NCI-H2196 treated with DMSO at 0.1 percent for 48 hours (cell line): Measurements from ENCODE around the gene TRA2B.

Source experiments
- DNase-seq: peaks from one replicate; lab custom pipeline; 2025; ENCODE audit not compliant: unreplicated experiment; lab: John Stamatoyannopoulos, UW

The TRA2B gene

GRCh38 chr3:185954366-185954723 lies 16.5 kb upstream of the TRA2B start:
- no peak for DNase-seq

- DNase-seq: no peak
Measured at GRCh38 chr3:185950728-185951127, 12.9 kb upstream of the TRA2B start.

- no peak for DNase-seq
Measured at GRCh38 chr3:185949515-185949914, 11.7 kb upstream of the TRA2B start.

- no peak for DNase-seq
Measured at GRCh38 chr3:185948292-185948691, 10.5 kb upstream of the TRA2B start.

- DNase-seq: no peak
Measured at GRCh38 chr3:185943760-185944106, 5.9 kb upstream of the TRA2B start.

GRCh38 chr3:185942907-185943759 lies 5.3 kb upstream of the TRA2B start:
- DNase-seq: peak; percentile 99

- DNase-seq: no peak
Measured at GRCh38 chr3:185942396-185942795, 4.6 kb upstream of the TRA2B start.

GRCh38 chr3:185940951-185941350 lies 3.1 kb upstream of the TRA2B start:
- peak; percentile 43 for DNase-seq

GRCh38 chr3:185939721-185940120 lies 1.9 kb upstream of the TRA2B start:
- no peak for DNase-seq

- peak; percentile 91 for DNase-seq
Measured at GRCh38 chr3:185936814-185937688, 763 bp downstream of the TRA2B start.

GRCh38 chr3:185936273-185936629 lies 1.6 kb downstream of the TRA2B start:
- no peak for DNase-seq

- DNase-seq: no peak
Measured at GRCh38 chr3:185935465-185936272, 2.1 kb downstream of the TRA2B start.

- DNase-seq: no peak
Measured at GRCh38 chr3:185934767-185935464, 2.9 kb downstream of the TRA2B start.

GRCh38 chr3:185934174-185934557 lies 3.6 kb downstream of the TRA2B start:
- no peak for DNase-seq

GRCh38 chr3:185933374-185934173 lies 4.2 kb downstream of the TRA2B start:
- DNase-seq: no peak

GRCh38 chr3:185931777-185932612 lies 5.8 kb downstream of the TRA2B start:
- no peak for DNase-seq

- no peak for DNase-seq
Measured at GRCh38 chr3:185930393-185931107, 7.3 kb downstream of the TRA2B start.
